ENCODE measurements around the gene LDB3. TPM values are rescaled to one million over a fixed set of nuclear protein-coding genes. Genes with fewer than 3 reads are reported as not detected.

Gene LDB3
- total and polyA plus RNA-seq, 9 of the 15 experiments (the other 6 are each of a cell fraction or from before 2014, with no cell fraction given), result 0.03 TPM; not detected in 8

- TF ChIP-seq CEBPZ (IDR thresholded peaks at IDR 0.05; ENCODE audit: borderline replicate concordance, low read depth, low read length), result no peak
- TF ChIP-seq SRSF9 (IDR thresholded peaks at IDR 0.05; ENCODE audit: borderline replicate concordance, low read depth, low read length), result no peak
- no peak for TF ChIP-seq ZNF232 (CRISPR knock-in tag; IDR thresholded peaks at IDR 0.05)
- TF ChIP-seq IRF2 (CRISPR knock-in tag; IDR thresholded peaks at IDR 0.05), result no peak
- TF ChIP-seq POLR2A (conservative IDR thresholded peaks at IDR 0.05), result no peak
- no peak for TF ChIP-seq HEY1 (CRISPR knock-in tag; IDR thresholded peaks at IDR 0.05; ENCODE audit: borderline replicate concordance)
- TF ChIP-seq ETS1 (conservative IDR thresholded peaks at IDR 0.05; ENCODE audit: control insufficient read depth, low read depth, low read length), result no peak
- no peak for TF ChIP-seq MITF (IDR thresholded peaks at IDR 0.05)
- no peak for TF ChIP-seq XRCC5 (IDR thresholded peaks at IDR 0.05; ENCODE audit: low read depth, low read length)
- no peak for TF ChIP-seq PRMT5 (CRISPR knock-in tag; IDR thresholded peaks at IDR 0.05)
- TF ChIP-seq ZFP1 (CRISPR knock-in tag; IDR thresholded peaks at IDR 0.05), result no peak
- no peak for TF ChIP-seq SIRT6 (IDR thresholded peaks at IDR 0.05; ENCODE audit: low read depth, low read length)
Measured at GRCh38 chr10:86726677-86726999, 58.3 kb downstream of the LDB3 start (continued).
